ENCODE data around the gene GRK4.
A peak's percentile ranks its signal among the peaks of the same experiment; 100 is the strongest.
"Not testable (repeated sequence)": the region's sequence is repeated elsewhere in the genome, so short reads cannot be mapped to it uniquely, and the experiment has no call there.

The GRK4 gene

GRCh38 chr4:2939383-2940243 is 23.8 kb upstream of the GRK4 start:
- in situ Hi-C loops (cut with HindIII; ENCODE audit: low pct_ligation_motif_present, low pct_unique_long_range_greater_than_20kb, low sequenced_read_pairs), result no loop called here
- DNase-seq, result no peak

- in situ Hi-C loops (cut with HindIII; ENCODE audit: low pct_ligation_motif_present, low pct_unique_long_range_greater_than_20kb, low sequenced_read_pairs), result no loop called here
Measured at GRCh38 chr4:2940267-2941137, 22.9 kb upstream of the GRK4 start.

GRCh38 chr4:2941138-2942036 is 22.0 kb upstream of the GRK4 start:
- in situ Hi-C loops (cut with HindIII; ENCODE audit: low pct_ligation_motif_present, low pct_unique_long_range_greater_than_20kb, low sequenced_read_pairs), result no loop called here
- DNase-seq, result no peak

More at GRCh38 chr4:2940267-2941137, 22.9 kb upstream of the GRK4 start:
- DNase-seq, result no peak

- in situ Hi-C loops (cut with HindIII; ENCODE audit: low pct_ligation_motif_present, low pct_unique_long_range_greater_than_20kb, low sequenced_read_pairs), result no loop called here
- no peak for DNase-seq
Measured at GRCh38 chr4:2942037-2942531, 21.3 kb upstream of the GRK4 start.

- DNase-seq, result no peak
- in situ Hi-C loops (cut with HindIII; ENCODE audit: low pct_ligation_motif_present, low pct_unique_long_range_greater_than_20kb, low sequenced_read_pairs), result no loop called here
Measured at GRCh38 chr4:2942532-2943363, 20.6 kb upstream of the GRK4 start.

GRCh38 chr4:2943364-2944090 is 19.8 kb upstream of the GRK4 start:
- in situ Hi-C loops (cut with HindIII; ENCODE audit: low pct_ligation_motif_present, low pct_unique_long_range_greater_than_20kb, low sequenced_read_pairs), result no loop called here
- no peak for DNase-seq

- in situ Hi-C loops (cut with HindIII; ENCODE audit: low pct_ligation_motif_present, low pct_unique_long_range_greater_than_20kb, low sequenced_read_pairs), result no loop called here
- no peak for DNase-seq
Measured at GRCh38 chr4:2944091-2944482, 19.3 kb upstream of the GRK4 start.

- in situ Hi-C loops (cut with HindIII; ENCODE audit: low pct_ligation_motif_present, low pct_unique_long_range_greater_than_20kb, low sequenced_read_pairs), result no loop called here
- DNase-seq, result no peak
Measured at GRCh38 chr4:2944586-2945526, 18.5 kb upstream of the GRK4 start.

GRCh38 chr4:2945619-2946604 is 17.5 kb upstream of the GRK4 start:
- DNase-seq; in situ Hi-C loops (cut with HindIII; ENCODE audit: low pct_ligation_motif_present, low pct_unique_long_range_greater_than_20kb, low sequenced_read_pairs): not testable (repeated sequence)

- DNase-seq, result no peak
- in situ Hi-C loops (cut with HindIII; ENCODE audit: low pct_ligation_motif_present, low pct_unique_long_range_greater_than_20kb, low sequenced_read_pairs), result no loop called here
Measured at GRCh38 chr4:2946812-2947600, 16.4 kb upstream of the GRK4 start.

- DNase-seq, result no peak
- in situ Hi-C loops (cut with HindIII; ENCODE audit: low pct_ligation_motif_present, low pct_unique_long_range_greater_than_20kb, low sequenced_read_pairs), result no loop called here
Measured at GRCh38 chr4:2947926-2948325, 15.4 kb upstream of the GRK4 start.

- in situ Hi-C loops (cut with HindIII; ENCODE audit: low pct_ligation_motif_present, low pct_unique_long_range_greater_than_20kb, low sequenced_read_pairs), result no loop called here
- DNase-seq, result peak; percentile 27
Measured at GRCh38 chr4:2948895-2949781, 14.2 kb upstream of the GRK4 start.

GRCh38 chr4:2949782-2950125 is 13.6 kb upstream of the GRK4 start:
- in situ Hi-C loops (cut with HindIII; ENCODE audit: low pct_ligation_motif_present, low pct_unique_long_range_greater_than_20kb, low sequenced_read_pairs), result no loop called here
- DNase-seq, result no peak
